HepG2 (cell line): ENCODE measurements around the gene SCARB2. TPM values are rescaled to one million over a fixed set of nuclear protein-coding genes. Genes with fewer than 3 reads are reported as not detected.

Experiments
- ADNP ChIP-seq: sonication (generic); formaldehyde crosslinking; IDR thresholded peaks from 2 replicates; pipeline ENCODE4 v1.4.0; 2020; ENCODE audit warnings: missing genetic modification reagents
- DMAP1 ChIP-seq: IDR thresholded peaks from 2 replicates; pipeline ENCODE4 v1.6.1; 2016
- FOXP1 ChIP-seq, 2 experiments: fragments of 450-650 bp in 1 of 2; IDR thresholded peaks; 2 replicates each; pipeline ENCODE4 v1.6.1; 2017 to 2018; ENCODE audit warnings: antibody characterized with exemption in 1 of 2
- GABPA ChIP-seq, 2 experiments: IDR thresholded peaks; 2 replicates each; pipeline ENCODE4 v1.6.1; 2011 to 2016; ENCODE audit warnings: low read depth in 2 of 2, low read length in 1 of 2, missing biosample characterization in 1 of 2, missing genetic modification characterization in 1 of 2
- GATAD2A ChIP-seq: IDR thresholded peaks from 2 replicates; pipeline ENCODE4 v1.6.1; 2016
- HDAC2 ChIP-seq: sonication (generic); formaldehyde crosslinking; IDR thresholded peaks from 2 replicates; pipeline ENCODE4 v1.4.0; 2020; ENCODE audit warnings: missing genetic modification reagents
- KAT2B ChIP-seq: fragments of 150-350 bp; IDR thresholded peaks from 2 replicates; pipeline ENCODE4 v1.6.1; 2014; ENCODE audit warnings: low read depth, low read length, borderline replicate concordance
- RFX1 ChIP-seq: fragments of 450-650 bp; IDR thresholded peaks from 2 replicates; pipeline ENCODE4 v1.6.1; 2017
- SALL1 ChIP-seq: sonication (generic); formaldehyde crosslinking; IDR thresholded peaks from 2 replicates; pipeline ENCODE4 v1.8.0; 2022; ENCODE audit warnings: mild to moderate bottlenecking, missing genetic modification reagents
- SAP130 ChIP-seq: IDR thresholded peaks from 2 replicates; pipeline ENCODE4 v1.6.1; 2016; ENCODE audit warnings: low read depth
- SATB2 ChIP-seq: sonication (generic); formaldehyde crosslinking; IDR thresholded peaks from 2 replicates; pipeline ENCODE4 v1.5.0; 2020; ENCODE audit warnings: missing genetic modification reagents
- SMAD3 ChIP-seq: sonication (generic); formaldehyde crosslinking; IDR thresholded peaks from 2 replicates; pipeline ENCODE4 v1.4.0; 2020; ENCODE audit warnings: missing genetic modification reagents
- TRAFD1 ChIP-seq: sonication (generic); formaldehyde crosslinking; IDR thresholded peaks from 2 replicates; pipeline ENCODE4 v1.5.1; 2020; ENCODE audit warnings: missing genetic modification reagents, mild to moderate bottlenecking, borderline replicate concordance
- ZC3H13 ChIP-seq: sonication (generic); formaldehyde crosslinking; IDR thresholded peaks from 2 replicates; pipeline ENCODE4 v1.8.1; 2023; ENCODE audit warnings: mild to moderate bottlenecking, missing genetic modification reagents, moderate library complexity
- ZNF282 ChIP-seq: fragments of 450-650 bp; IDR thresholded peaks from 2 replicates; pipeline ENCODE4 v1.6.1; 2018; ENCODE audit not compliant: partially characterized antibody
- ZNF496 ChIP-seq: sonication (generic); formaldehyde crosslinking; IDR thresholded peaks from 2 replicates; pipeline ENCODE4 v1.8.1; 2023; ENCODE audit warnings: mild to moderate bottlenecking, moderate library complexity, missing genetic modification reagents; ENCODE audit not compliant: insufficient replicate concordance
- ZNF546 ChIP-seq: sonication (generic); formaldehyde crosslinking; conservative IDR thresholded peaks from 2 replicates; pipeline ENCODE4 v1.8.1; 2023; ENCODE audit warnings: mild to moderate bottlenecking, missing genetic modification reagents
- ZNF557 ChIP-seq: sonication (generic); formaldehyde crosslinking; IDR thresholded peaks from 2 replicates; pipeline ENCODE4 v1.4.0; 2020; ENCODE audit warnings: missing genetic modification reagents
- ZNF768 ChIP-seq: sonication (generic); formaldehyde crosslinking; IDR thresholded peaks from 2 replicates; pipeline ENCODE4 v1.4.0; 2020; ENCODE audit warnings: missing genetic modification reagents
- ZZZ3 ChIP-seq: sonication (generic); formaldehyde crosslinking; IDR thresholded peaks from 2 replicates; pipeline ENCODE4 v1.4.0; 2020; ENCODE audit warnings: missing genetic modification reagents, mild to moderate bottlenecking, borderline replicate concordance
- polyA plus RNA-seq, 8 experiments: library from polyadenylated mRNA; depleted of rRNA in 3 of 8; stranded (reverse) in 7 of 8; unstranded in 1 of 8; fragments of >200 nt; fragmentation: Illumina TruSeq in 4 of 8; extraction: Trizol in 4 of 8; gene quantifications; 2 replicates each; pipeline versions ENCODE4 v1.2.1 to v1.2.3, GENCODE V29; 2011 to 2016; ENCODE audit warnings: low read depth in 4 of 8, missing spikeins in 1 of 8, mixed read lengths in 1 of 8; ENCODE audit not compliant: insufficient read depth in 1 of 8
- total RNA-seq, 5 experiments: library from RNA; depleted of rRNA; stranded (reverse); fragments of >200 nt; fragmentation: Illumina TruSeq; extraction: Trizol; gene quantifications; 2 replicates each; pipeline ENCODE4 v1.2.3, GENCODE V29; 2016; ENCODE audit warnings: low read depth in 1 of 5
- TF ChIP-seq, protein P1 (sequence below): sonication (generic); formaldehyde crosslinking; IDR thresholded peaks from 2 replicates; pipeline ENCODE4 v1.4.0; 2020; ENCODE audit warnings: missing genetic modification reagents, borderline replicate concordance
- TF ChIP-seq, protein P2 (sequence below): sonication (generic); formaldehyde crosslinking; IDR thresholded peaks from 2 replicates; pipeline ENCODE4 v1.4.0; 2020; ENCODE audit warnings: missing genetic modification reagents, borderline replicate concordance

Gene SCARB2
- total and polyA plus RNA-seq, 2 of the 13 experiments (the other 11 are each of a cell fraction or from before 2014, with no cell fraction given) = 40.6 to 43.4 TPM

- TF ChIP-seq, protein P1, sequence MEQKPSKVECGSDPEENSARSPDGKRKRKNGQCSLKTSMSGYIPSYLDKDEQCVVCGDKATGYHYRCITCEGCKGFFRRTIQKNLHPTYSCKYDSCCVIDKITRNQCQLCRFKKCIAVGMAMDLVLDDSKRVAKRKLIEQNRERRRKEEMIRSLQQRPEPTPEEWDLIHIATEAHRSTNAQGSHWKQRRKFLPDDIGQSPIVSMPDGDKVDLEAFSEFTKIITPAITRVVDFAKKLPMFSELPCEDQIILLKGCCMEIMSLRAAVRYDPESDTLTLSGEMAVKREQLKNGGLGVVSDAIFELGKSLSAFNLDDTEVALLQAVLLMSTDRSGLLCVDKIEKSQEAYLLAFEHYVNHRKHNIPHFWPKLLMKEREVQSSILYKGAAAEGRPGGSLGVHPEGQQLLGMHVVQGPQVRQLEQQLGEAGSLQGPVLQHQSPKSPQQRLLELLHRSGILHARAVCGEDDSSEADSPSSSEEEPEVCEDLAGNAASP (CRISPR knock-in tag) = peak; percentile 55; the same call in 1 of the 2 replicates
- TF ChIP-seq ZNF546 = no peak
- TF ChIP-seq FOXP1 (IDR thresholded peaks at IDR 0.05) = 0 out of 2 replicates have a peak, but pooled peaks have one; percentile 9
- TF ChIP-seq FOXP1 (CRISPR knock-in tag; IDR thresholded peaks at IDR 0.05) = peak; percentile 80
- no peak for TF ChIP-seq SATB2 (CRISPR knock-in tag)
- no peak for TF ChIP-seq ZNF496 (CRISPR knock-in tag)
- no peak for TF ChIP-seq ADNP (CRISPR knock-in tag)
- TF ChIP-seq RFX1 = no peak
- peak; percentile 54; the same call in 1 of the 2 replicates for TF ChIP-seq HDAC2 (CRISPR knock-in tag)
- TF ChIP-seq ZNF282 = no peak
- peak; percentile 46; the same call in 1 of the 2 replicates for TF ChIP-seq SAP130
- no peak for TF ChIP-seq KAT2B
- TF ChIP-seq ZNF557 (CRISPR knock-in tag) = no peak
- TF ChIP-seq TRAFD1 = no peak
- peak; percentile 85 for TF ChIP-seq SMAD3 (CRISPR knock-in tag)
- TF ChIP-seq ZZZ3 (CRISPR knock-in tag) = no peak
- no peak for TF ChIP-seq ZNF768 (CRISPR knock-in tag)
- peak; percentile 95 for TF ChIP-seq GATAD2A (CRISPR knock-in tag)
- no peak for TF ChIP-seq GABPA (IDR thresholded peaks at IDR 0.05; ENCODE audit: low read depth, low read length)
- TF ChIP-seq GABPA (CRISPR knock-in tag; IDR thresholded peaks at IDR 0.05; ENCODE audit: low read depth) = 0 out of 2 replicates have a peak, but pooled peaks have one; percentile 13
- TF ChIP-seq DMAP1 (CRISPR knock-in tag) = no peak
- TF ChIP-seq ZC3H13 (CRISPR knock-in tag) = no peak
- TF ChIP-seq SALL1 (CRISPR knock-in tag) = peak; percentile 35; the same call in 1 of the 2 replicates
- TF ChIP-seq, protein P2, sequence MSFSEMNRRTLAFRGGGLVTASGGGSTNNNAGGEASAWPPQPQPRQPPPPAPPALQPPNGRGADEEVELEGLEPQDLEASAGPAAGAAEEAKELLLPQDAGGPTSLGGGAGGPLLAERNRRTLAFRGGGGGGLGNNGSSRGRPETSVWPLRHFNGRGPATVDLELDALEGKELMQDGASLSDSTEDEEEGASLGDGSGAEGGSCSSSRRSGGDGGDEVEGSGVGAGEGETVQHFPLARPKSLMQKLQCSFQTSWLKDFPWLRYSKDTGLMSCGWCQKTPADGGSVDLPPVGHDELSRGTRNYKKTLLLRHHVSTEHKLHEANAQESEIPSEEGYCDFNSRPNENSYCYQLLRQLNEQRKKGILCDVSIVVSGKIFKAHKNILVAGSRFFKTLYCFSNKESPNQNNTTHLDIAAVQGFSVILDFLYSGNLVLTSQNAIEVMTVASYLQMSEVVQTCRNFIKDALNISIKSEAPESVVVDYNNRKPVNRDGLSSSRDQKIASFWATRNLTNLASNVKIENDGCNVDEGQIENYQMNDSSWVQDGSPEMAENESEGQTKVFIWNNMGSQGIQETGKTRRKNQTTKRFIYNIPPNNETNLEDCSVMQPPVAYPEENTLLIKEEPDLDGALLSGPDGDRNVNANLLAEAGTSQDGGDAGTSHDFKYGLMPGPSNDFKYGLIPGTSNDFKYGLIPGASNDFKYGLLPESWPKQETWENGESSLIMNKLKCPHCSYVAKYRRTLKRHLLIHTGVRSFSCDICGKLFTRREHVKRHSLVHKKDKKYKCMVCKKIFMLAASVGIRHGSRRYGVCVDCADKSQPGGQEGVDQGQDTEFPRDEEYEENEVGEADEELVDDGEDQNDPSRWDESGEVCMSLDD = no peak
Observed at GRCh38 chr4:76219299-76220055, 5.9 kb upstream of the SCARB2 start (continued).
